GM23338 (cell line): ENCODE results near the gene DMRTC2.

Experiments
- CTCF ChIP-seq, 2 experiments: fragments of 200-600 bp in 1 of 2; sonication (generic) in 1 of 2; conservative IDR thresholded peaks; 2 replicates each; pipeline versions ENCODE4 v1.5.1 to v1.6.1; 2016 to 2017; ENCODE audit warnings: antibody characterized with exemption in 2 of 2, low read depth in 2 of 2, mild to moderate bottlenecking in 2 of 2, moderate library complexity in 1 of 2
- EZH2 ChIP-seq: fragments of 200-600 bp; sonication (generic); IDR thresholded peaks from one replicate; pipeline ENCODE4 v1.8.0; 2017; ENCODE audit warnings: antibody characterized with exemption, mild to moderate bottlenecking, low read depth; ENCODE audit not compliant: unreplicated experiment
- EZH2phosphoT487 ChIP-seq: fragments of 200-600 bp; sonication (generic); IDR thresholded peaks from one replicate; pipeline ENCODE4 v1.8.1; 2018; ENCODE audit warnings: antibody characterized with exemption; ENCODE audit not compliant: unreplicated experiment
- JUNB ChIP-seq: IDR thresholded peaks from one replicate; pipeline ENCODE4 v1.6.1; 2016; ENCODE audit warnings: antibody characterized with exemption; ENCODE audit not compliant: unreplicated experiment
- POLR2AphosphoS5 ChIP-seq: IDR thresholded peaks from 2 replicates; pipeline ENCODE4 v1.6.1; 2016; ENCODE audit warnings: antibody characterized with exemption, low read depth
- ZNF462 ChIP-seq: fragments of 250-450 bp; sonication (Bioruptor Pico); IDR thresholded peaks from 2 replicates; pipeline ENCODE4 v1.5.0; 2020; ENCODE audit warnings: mild to moderate bottlenecking, moderate library complexity
- TF ChIP-seq, protein P1 (sequence below): IDR thresholded peaks from one replicate; pipeline ENCODE4 v1.6.1; 2018; ENCODE audit warnings: antibody characterized with exemption; ENCODE audit not compliant: unreplicated experiment
- TF ChIP-seq, protein P2 (sequence below): IDR thresholded peaks from 2 replicates; pipeline ENCODE4 v1.6.1; 2016; ENCODE audit warnings: antibody characterized with exemption

DNA sequence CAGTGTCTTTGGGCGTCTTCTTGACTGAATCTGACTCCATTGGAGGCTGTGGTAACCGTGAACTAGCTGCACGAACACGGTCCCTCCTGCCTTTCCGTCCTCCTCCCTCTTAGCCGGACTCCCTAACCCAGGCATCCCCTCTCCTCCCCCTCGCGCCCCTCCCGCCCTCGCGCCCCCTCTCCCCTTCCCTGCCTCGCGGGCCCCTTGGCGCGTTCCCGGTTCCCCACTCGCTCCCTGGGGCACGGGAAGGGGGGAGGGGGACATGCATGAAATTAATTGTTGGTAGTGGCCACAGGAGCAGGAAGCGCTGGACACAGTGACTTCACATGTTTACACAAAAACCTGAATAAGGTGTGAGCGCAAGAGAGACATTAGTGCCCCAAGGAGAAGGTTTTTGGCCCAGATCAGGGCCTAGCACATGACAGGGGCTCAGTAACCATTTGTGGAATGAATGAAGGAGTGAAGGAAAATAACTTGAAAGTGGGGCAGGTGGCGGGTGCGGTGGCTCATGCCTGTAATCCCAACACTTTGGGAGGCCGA is 279 bp downstream of the DMRTC2 start:
- no peak for TF ChIP-seq CTCF (conservative IDR thresholded peaks at IDR 0.05; ENCODE audit: low read depth in 2 of 2)
- TF ChIP-seq POLR2AphosphoS5: no peak
- TF ChIP-seq EZH2phosphoT487: no peak
- TF ChIP-seq EZH2: no peak
- TF ChIP-seq JUNB: no peak
- TF ChIP-seq, protein P1, sequence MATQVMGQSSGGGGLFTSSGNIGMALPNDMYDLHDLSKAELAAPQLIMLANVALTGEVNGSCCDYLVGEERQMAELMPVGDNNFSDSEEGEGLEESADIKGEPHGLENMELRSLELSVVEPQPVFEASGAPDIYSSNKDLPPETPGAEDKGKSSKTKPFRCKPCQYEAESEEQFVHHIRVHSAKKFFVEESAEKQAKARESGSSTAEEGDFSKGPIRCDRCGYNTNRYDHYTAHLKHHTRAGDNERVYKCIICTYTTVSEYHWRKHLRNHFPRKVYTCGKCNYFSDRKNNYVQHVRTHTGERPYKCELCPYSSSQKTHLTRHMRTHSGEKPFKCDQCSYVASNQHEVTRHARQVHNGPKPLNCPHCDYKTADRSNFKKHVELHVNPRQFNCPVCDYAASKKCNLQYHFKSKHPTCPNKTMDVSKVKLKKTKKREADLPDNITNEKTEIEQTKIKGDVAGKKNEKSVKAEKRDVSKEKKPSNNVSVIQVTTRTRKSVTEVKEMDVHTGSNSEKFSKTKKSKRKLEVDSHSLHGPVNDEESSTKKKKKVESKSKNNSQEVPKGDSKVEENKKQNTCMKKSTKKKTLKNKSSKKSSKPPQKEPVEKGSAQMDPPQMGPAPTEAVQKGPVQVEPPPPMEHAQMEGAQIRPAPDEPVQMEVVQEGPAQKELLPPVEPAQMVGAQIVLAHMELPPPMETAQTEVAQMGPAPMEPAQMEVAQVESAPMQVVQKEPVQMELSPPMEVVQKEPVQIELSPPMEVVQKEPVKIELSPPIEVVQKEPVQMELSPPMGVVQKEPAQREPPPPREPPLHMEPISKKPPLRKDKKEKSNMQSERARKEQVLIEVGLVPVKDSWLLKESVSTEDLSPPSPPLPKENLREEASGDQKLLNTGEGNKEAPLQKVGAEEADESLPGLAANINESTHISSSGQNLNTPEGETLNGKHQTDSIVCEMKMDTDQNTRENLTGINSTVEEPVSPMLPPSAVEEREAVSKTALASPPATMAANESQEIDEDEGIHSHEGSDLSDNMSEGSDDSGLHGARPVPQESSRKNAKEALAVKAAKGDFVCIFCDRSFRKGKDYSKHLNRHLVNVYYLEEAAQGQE: no peak
- TF ChIP-seq ZNF462 (CRISPR knock-in tag): no peak
- TF ChIP-seq, protein P2, sequence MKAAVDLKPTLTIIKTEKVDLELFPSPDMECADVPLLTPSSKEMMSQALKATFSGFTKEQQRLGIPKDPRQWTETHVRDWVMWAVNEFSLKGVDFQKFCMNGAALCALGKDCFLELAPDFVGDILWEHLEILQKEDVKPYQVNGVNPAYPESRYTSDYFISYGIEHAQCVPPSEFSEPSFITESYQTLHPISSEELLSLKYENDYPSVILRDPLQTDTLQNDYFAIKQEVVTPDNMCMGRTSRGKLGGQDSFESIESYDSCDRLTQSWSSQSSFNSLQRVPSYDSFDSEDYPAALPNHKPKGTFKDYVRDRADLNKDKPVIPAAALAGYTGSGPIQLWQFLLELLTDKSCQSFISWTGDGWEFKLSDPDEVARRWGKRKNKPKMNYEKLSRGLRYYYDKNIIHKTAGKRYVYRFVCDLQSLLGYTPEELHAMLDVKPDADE: no peak
